Measurements from ENCODE around the gene COL4A1. TPM values are rescaled to one million over a fixed set of nuclear protein-coding genes. Genes with fewer than 3 reads are reported as not detected.

COL4A1 gene
- total RNA-seq, 2 experiments from 2014 or later, result not detected

GRCh38 chr13:110310541-110311442 lies 3.8 kb upstream of the COL4A1 start:
- POLR2A ChIA-PET, result no interaction called here
- CTCF ChIA-PET, result no interaction called here

GRCh38 chr13:110309661-110310524 lies 2.9 kb upstream of the COL4A1 start:
- POLR2A ChIA-PET, result no interaction called here
- CTCF ChIA-PET, result no interaction called here

- CTCF ChIA-PET, result no interaction called here
These were observed 1.9 kb upstream of the COL4A1 start for GRCh38 chr13:110308656-110309359.

DNA sequence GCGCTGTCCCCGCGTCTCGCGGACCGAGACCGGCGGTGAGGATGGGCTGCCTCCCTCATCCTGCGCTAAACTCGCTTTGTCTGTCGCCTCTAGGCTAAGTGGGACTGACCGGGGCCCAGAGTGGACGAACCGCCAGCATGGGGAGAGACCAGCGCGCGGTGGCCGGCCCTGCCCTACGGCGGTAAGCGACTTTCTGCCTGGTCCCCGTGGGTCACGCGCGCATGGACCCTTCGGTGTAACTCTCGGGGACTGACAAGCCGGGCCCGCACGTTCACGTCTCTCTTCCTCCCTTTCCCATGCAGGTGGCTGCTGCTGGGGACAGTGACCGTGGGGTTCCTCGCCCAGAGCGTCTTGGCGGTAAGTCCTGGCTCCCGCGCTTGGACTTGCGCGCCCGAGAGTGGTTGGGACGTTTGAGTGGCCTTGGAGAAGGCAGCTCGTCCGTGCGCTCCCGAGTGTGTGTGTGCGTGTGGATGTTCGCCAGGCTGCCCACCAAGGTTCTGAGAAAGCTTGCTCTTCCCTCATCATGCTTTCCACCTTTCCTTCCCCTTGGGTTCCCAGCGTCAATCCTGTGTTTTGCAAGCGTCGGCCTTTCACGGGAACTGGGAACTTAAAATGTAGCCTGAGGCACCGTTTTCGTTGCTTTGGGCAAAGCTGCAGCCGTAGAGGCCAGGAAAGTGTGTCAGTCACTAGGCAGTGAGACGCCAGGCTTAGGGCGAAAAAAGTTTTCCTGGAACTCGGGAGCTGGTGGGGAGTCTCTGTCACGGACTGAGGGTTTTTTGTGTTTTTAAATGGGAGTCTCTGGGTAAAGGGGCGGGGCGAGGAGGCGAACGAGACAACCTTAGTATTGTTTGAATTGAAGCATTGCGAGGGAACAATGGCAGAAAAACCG lies 1.1 kb upstream of the COL4A1 start:
- CTCF ChIA-PET, result no interaction called here
- POLR2A ChIA-PET, result no interaction called here

More at GRCh38 chr13:110308656-110309359, 1.9 kb upstream of the COL4A1 start:
- POLR2A ChIA-PET, result no interaction called here

DNA sequence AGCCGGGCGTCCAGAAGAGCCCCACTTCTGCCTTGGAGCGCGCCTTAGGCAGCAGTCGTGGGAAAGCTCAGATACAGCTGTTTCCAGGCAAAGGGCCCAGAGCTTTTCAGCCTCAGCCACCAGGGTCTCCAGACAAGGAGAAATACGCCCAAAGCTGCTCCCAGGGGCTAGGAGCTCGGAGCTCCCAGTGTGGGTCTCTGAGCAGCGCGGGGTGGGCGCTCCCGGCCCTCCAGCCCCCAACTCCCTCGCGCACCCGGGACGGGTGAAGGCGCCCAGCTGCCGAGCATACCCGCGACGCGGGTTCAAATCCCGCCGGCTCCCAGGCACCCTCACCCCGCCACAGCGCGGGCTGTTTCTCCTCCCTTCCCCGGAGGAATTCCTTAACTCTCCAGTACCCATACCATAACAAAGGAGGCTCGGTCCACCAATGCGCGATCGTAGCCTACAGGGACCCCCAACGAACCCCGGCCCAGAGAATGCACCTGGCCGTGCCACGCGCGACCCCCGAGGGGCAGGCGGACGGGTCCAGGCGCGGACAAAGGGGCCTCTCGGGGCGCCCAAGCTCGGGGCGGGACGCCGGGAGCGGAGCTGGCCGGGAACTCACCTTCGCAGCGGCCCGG lies 507 bp downstream of the COL4A1 start:
- ChIA-PET POLR2A (no interaction called here), CTCF (no interaction called here)

DNA sequence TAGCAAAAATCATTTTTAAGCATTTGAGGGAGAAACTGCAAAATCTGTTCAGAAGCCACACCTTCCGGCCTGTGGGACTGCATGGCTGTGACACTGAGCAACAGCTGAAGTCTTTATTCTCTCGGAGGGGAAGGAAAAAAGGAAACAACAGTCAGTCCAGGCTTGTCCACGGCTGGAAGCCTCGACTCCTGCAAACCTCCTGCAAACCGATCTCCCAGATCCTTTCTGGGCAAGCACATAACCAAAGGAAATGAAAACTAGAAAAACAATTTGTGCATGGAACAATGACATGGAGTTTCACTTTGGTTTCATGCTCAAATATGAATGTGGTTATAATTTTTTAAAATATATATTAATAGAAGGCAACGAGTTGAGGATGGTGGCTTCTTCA lies 1.0 kb downstream of the COL4A1 start:
- CTCF ChIA-PET, result no interaction called here
- POLR2A ChIA-PET, result no interaction called here

DNA sequence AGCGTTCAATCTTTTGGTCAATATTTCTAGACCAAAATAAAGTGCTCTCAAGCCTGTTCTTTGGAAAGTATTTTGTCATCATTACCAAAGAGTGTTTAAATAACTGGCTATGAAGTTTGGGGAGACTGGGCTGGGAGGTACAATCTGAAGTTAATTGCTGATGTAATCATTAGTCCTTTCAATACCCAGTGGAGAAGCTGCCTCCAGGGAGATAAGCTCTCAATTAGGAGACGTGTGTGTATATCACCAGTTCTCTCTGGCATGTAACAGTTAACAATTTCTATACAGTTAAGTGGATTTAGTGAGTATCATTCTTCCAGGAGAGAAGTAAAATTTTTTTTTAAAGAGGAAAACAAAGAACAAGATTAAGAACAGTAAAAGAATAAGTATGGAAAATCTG lies 1.4 kb downstream of the COL4A1 start:
- ChIA-PET POLR2A (no interaction called here), CTCF (no interaction called here)

DNA sequence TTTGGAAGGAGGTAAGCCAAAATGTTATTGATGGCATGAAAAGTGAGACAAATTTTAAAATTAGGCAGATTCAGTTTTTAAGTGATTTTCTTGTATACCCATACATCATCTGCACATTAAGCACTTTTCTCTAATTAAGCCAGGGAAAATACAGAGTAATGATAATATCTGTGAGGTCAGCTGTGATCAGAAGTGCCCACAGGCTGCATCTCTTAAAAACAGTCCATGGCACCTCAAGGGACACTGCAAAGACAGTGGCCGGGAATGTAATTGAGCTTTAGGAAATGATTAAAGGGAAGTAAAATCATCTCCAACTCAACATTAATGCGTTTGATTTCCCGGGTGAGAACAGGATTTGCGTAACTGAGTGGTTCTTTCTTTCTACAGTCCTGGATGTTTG lies 2.0 kb downstream of the COL4A1 start:
- POLR2A ChIA-PET, result no interaction called here
- CTCF ChIA-PET, result no interaction called here

- ChIA-PET CTCF (no interaction called here), POLR2A (no interaction called here)
These were observed 2.7 kb downstream of the COL4A1 start for GRCh38 chr13:110304256-110304655.

DNA sequence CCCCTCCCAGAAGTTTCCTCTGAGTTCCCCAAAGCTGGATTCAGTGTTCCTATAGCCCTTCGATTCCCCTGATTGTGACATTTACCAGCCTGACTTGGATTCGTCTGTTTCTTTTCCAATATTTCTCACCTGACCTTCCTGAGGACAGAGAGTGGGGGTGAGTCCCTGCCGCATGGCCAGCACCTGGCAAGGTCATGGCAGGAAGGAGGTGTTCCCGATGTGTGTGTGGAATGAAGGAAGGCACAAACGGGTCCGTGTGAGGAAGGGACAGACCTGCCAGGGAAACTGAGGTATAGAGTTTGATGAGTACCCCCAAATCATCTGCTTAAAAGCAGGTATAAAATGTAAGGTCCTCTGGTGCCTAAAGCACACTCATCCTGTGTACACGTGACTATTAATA lies 3.3 kb downstream of the COL4A1 start:
- POLR2A ChIA-PET, result no interaction called here
- CTCF ChIA-PET, result no interaction called here

DNA sequence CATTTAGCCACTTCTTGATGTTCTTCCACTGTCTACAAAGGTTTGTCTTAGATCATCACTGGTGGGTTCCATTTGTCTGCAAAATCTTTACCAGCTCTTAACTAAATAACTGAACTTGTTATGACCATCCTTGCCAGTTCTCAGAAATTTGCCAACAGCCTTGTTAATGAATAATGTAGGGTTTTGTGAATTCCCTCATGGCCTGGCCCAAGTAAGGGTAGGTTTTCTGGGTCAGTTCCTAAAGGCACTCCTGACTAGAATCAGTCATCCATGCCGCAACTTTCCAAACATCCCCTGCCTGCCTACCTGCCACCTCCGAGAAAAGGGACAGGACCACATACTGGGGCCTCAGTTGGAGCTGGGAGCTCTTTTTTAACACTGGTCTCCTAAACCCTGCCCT lies 4.0 kb downstream of the COL4A1 start:
- POLR2A ChIA-PET, result no interaction called here
- CTCF ChIA-PET, result no interaction called here

- POLR2A ChIA-PET, result no interaction called here
These were observed 5.1 kb downstream of the COL4A1 start for GRCh38 chr13:110301606-110302553.

GRCh38 chr13:110301083-110301482 lies 5.9 kb downstream of the COL4A1 start:
- POLR2A ChIA-PET, result no interaction called here
- CTCF ChIA-PET, result no interaction called here

More at GRCh38 chr13:110301606-110302553, 5.1 kb downstream of the COL4A1 start:
- CTCF ChIA-PET, result no interaction called here

DNA sequence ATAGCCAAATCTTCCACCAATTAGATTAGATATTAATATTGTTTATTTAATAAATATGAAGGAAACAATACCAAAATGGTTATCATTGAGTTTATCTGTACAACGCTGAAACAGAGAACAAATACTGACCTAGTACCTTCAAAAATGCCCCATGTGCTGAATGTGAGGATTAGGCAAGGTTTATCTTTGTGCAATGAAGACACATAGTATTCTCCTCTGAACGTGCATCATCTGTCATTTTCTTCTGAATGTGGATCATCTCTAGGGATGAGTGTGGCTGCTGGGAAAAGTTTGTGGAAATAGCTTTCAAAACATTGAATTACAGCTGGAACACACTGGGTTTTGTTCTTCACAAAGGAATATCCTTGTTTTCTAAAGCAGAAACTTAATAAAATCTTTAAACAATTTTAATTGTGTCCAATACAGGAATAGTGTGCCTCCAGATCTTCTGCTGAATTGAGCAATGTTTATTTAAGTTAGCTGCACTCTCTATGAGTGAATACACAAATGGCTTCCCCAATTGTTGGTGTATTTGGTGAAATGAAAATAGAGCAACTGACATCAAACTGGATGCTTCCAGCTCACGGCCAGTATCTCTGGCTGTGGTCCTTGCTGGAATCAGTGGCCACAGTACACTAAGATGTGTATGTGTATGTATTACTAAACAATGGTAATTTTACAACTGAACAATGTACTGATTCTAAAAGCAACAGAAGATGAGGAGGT lies 6.7 kb downstream of the COL4A1 start:
- ChIA-PET POLR2A (no interaction called here), CTCF (no interaction called here)

- CTCF ChIA-PET, result no interaction called here
These were observed 7.6 kb downstream of the COL4A1 start for GRCh38 chr13:110299283-110299840.

DNA sequence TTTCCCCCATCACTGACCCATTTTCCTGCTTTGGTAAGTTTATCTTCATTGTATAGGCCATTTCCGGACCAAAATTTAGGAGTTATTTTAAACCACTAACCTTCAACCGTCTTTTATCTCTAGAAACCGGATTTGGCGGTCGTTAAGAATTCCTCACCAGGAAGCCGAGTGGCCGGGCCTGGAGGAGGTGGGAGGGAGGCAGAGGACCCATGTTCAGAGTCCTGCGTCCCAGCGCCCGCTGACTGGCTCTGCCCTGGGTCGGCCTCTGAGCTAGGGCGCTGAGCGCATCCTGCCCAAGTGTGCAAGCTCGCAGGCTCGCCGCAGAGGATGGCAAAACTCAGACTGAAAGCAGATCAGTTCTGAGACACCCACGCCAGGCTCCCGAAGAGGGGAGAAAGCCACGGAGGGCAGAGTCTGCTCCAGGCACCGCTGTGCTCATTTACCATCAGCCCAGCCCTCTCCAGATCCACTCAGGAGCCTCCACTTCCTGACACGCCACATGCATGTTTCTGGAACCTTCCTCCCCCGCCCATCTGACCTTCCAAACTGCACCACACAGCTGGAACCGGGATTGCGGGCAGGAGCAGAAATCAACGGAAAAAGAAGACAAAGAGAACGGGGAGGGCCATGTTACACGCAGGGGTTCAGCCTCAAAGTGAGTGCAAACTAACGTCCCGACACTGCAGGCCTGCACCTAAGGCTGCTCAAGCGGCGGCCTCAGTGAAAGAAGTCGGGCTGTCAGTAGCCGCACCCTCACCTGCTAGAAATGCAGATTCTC lies 8.3 kb downstream of the COL4A1 start:
- ChIA-PET POLR2A (no interaction called here), CTCF (no interaction called here)

More at GRCh38 chr13:110299283-110299840, 7.6 kb downstream of the COL4A1 start:
- POLR2A ChIA-PET, result no interaction called here
